Calu3 (cell line): Measurements from ENCODE around the gene HMGCLL1. TPM values are rescaled to one million over a fixed set of nuclear protein-coding genes. Genes with fewer than 3 reads are reported as not detected.

ENCODE experiments used
- BruUV-seq: library from RNA; stranded (reverse); fragments of 400-500 nt; replicated peaks from 2 replicates; lab custom pipeline; 2021; lab: Mats Ljungman, UMichigan
- CTCF ChIA-PET: fragments of 300-600 bp; sonication (Branson Sonifier 250); formaldehyde crosslinking; loops from one replicate; lab custom pipeline; 2022; ENCODE audit warnings: antibody characterized with exemption; lab: Charles Lee
- DNase-seq: peaks from one replicate; pipeline ENCODE4 v3.0.0; 2022
- H3K27ac Mint-ChIP-seq: one replicate; pipeline ENCODE4 v1.8.0; 2022; ENCODE audit warnings: mixed read lengths; ENCODE audit not compliant: unreplicated experiment
- H3K27me3 Mint-ChIP-seq: one replicate; pipeline ENCODE4 v1.8.0; 2022; ENCODE audit warnings: mixed read lengths; ENCODE audit not compliant: unreplicated experiment
- H3K36me3 Mint-ChIP-seq: one replicate; pipeline ENCODE4 v1.8.0; 2022; ENCODE audit warnings: mild to moderate bottlenecking, moderate library complexity, mixed read lengths; ENCODE audit not compliant: insufficient read depth, unreplicated experiment
- H3K4me1 Mint-ChIP-seq: one replicate; pipeline ENCODE4 v1.8.0; 2022; ENCODE audit warnings: mild to moderate bottlenecking, low read depth, mixed read lengths; ENCODE audit not compliant: unreplicated experiment
- H3K4me3 Mint-ChIP-seq: one replicate; pipeline ENCODE4 v1.8.0; 2022; ENCODE audit warnings: mild to moderate bottlenecking, low read depth, moderate library complexity, mixed read lengths; ENCODE audit not compliant: unreplicated experiment
- H3K9me3 Mint-ChIP-seq: one replicate; pipeline ENCODE4 v1.8.0; 2022; ENCODE audit warnings: low read depth, mixed read lengths; ENCODE audit not compliant: unreplicated experiment
- CTCF ChIP-seq: fragments of 200-600 bp; IDR thresholded peaks from one replicate; pipeline ENCODE4 v1.8.0; 2022; ENCODE audit warnings: antibody characterized with exemption; ENCODE audit not compliant: unreplicated experiment
- intact Hi-C: fragments of 100-400 bp; cut with micrococcal nuclease; formaldehyde crosslinking; loops from one replicate; pipeline ENCODE4 v1.10.0; 2022; ENCODE audit not compliant: unreplicated experiment
- total RNA-seq: library from RNA; stranded (reverse); gene quantifications from 2 replicates; pipeline ENCODE4 v1.2.3, GENCODE V29; 2022

The HMGCLL1 gene
- total RNA-seq, 1 experiment from 2014 or later = not detected

- no peak for DNase-seq
- no peaks in the 10 kb centered on the region for H3K27me3 Mint-ChIP-seq
- no peak overlapping the region for H3K27ac Mint-ChIP-seq
- no peak for TF ChIP-seq CTCF
- H3K4me3 Mint-ChIP-seq = no peak overlapping the region
- BruUV-seq = no TSS peak
- no peaks in the 10 kb centered on the region for H3K4me1 Mint-ChIP-seq
- no peaks in the 10 kb centered on the region for H3K9me3 Mint-ChIP-seq
- CTCF ChIA-PET = no interaction called here
- no peaks in the 10 kb centered on the region for H3K36me3 Mint-ChIP-seq
- intact Hi-C loops = no loop called here
These were observed 83.7 kb downstream of the HMGCLL1 start for GRCh38 chr6:55495277-55495676.

- H3K27ac Mint-ChIP-seq = no peak overlapping the region
- no peaks in the 10 kb centered on the region for H3K4me1 Mint-ChIP-seq
- DNase-seq = no peak
- BruUV-seq = no TSS peak
- no peaks in the 10 kb centered on the region for H3K36me3 Mint-ChIP-seq
- intact Hi-C loops = no loop called here
- no peak for TF ChIP-seq CTCF
- no peak overlapping the region for H3K4me3 Mint-ChIP-seq
- CTCF ChIA-PET = no interaction called here
- H3K27me3 Mint-ChIP-seq = no peaks in the 10 kb centered on the region
- H3K9me3 Mint-ChIP-seq = no peaks in the 10 kb centered on the region
These were observed 84.6 kb downstream of the HMGCLL1 start for GRCh38 chr6:55494411-55494810.

DNA sequence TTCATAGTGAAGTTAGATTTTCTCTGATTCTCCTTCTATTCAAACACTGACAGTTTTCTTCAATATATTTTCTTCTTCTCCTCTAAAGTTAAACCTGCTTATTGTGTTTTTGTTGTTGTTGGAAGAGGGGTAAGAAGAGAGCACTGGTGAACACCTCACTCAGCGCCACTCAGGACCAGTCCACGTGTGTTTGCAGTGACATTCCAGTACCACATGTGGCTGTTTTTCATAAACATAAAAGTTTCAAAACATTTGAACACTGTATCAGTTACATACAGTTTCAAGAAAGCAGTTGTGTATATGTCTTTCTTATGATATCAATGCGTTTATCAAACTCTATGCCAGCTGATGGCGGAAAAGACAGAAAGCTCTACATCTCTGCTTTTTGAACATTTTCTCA lies 86.7 kb downstream of the HMGCLL1 start:
- Mint-ChIP-seq H3K4me3 (no peak overlapping the region), H3K4me1 (no peaks in the 10 kb centered on the region), H3K27ac (no peak overlapping the region), H3K9me3 (no peaks in the 10 kb centered on the region), H3K27me3 (no peaks in the 10 kb centered on the region), H3K36me3 (no peaks in the 10 kb centered on the region)
- no peak for TF ChIP-seq CTCF
- CTCF ChIA-PET = no interaction called here
- BruUV-seq = no TSS peak
- intact Hi-C loops = no loop called here
- DNase-seq = no peak

- H3K4me3 Mint-ChIP-seq = no peak overlapping the region
- H3K4me1 Mint-ChIP-seq = no peaks in the 10 kb centered on the region
- intact Hi-C loops = no loop called here
- no peak overlapping the region for H3K27ac Mint-ChIP-seq
- no peaks in the 10 kb centered on the region for H3K27me3 Mint-ChIP-seq
- TF ChIP-seq CTCF = no peak
- no peaks in the 10 kb centered on the region for H3K36me3 Mint-ChIP-seq
- CTCF ChIA-PET = no interaction called here
- no peaks in the 10 kb centered on the region for H3K9me3 Mint-ChIP-seq
- no TSS peak for BruUV-seq
- no peak for DNase-seq
These were observed 88.1 kb downstream of the HMGCLL1 start for GRCh38 chr6:55490871-55491270.

- no peak for DNase-seq
- Mint-ChIP-seq H3K4me3 (no peak overlapping the region), H3K27me3 (no peaks in the 10 kb centered on the region), H3K9me3 (no peaks in the 10 kb centered on the region), H3K27ac (no peak overlapping the region), H3K4me1 (no peaks in the 10 kb centered on the region), H3K36me3 (no peaks in the 10 kb centered on the region)
- intact Hi-C loops = no loop called here
- no TSS peak for BruUV-seq
- CTCF ChIA-PET = interaction anchor here (0.6 kb wide), 1 partner anchor 849 kb away, joined by 4 read pairs; no protein-coding TSS in a partner anchor
- TF ChIP-seq CTCF = no peak
These were observed 104.6 kb downstream of the HMGCLL1 start for GRCh38 chr6:55474382-55474781.
